Sigmoid colon (tissue), 7 donors: ENCODE measurements around the gene GSK3B. TPM values are rescaled to one million over a fixed set of nuclear protein-coding genes. Genes with fewer than 3 reads are reported as not detected.

Experiments used
- DNase-seq: peaks from one replicate; pipeline ENCODE4 v3.0.0-alpha.2; 2019
- H3K27ac ChIP-seq, 4 donors: fragments of 200-600 bp; sonication (generic); one replicate each; pipeline ENCODE4 v1.5.1; 2016 to 2019; ENCODE audit warnings: mild to moderate bottlenecking in 1 of 4
- H3K27me3 ChIP-seq, 3 donors: fragments of 200-600 bp; sonication (generic); one replicate each; pipeline ENCODE4 v1.5.1; 2019; ENCODE audit warnings: mild to moderate bottlenecking in 1 of 3
- H3K36me3 ChIP-seq, 4 donors: fragments of 200-600 bp; sonication (generic); one replicate each; pipeline ENCODE4 v1.5.1; 2016 to 2019
- H3K4me1 ChIP-seq, 4 donors: fragments of 200-600 bp; sonication (generic); one replicate each; pipeline ENCODE4 v1.5.1; 2017 to 2019
- H3K4me3 ChIP-seq, 4 donors: fragments of 200-600 bp; sonication (generic); one replicate each; pipeline ENCODE4 v1.5.1; 2017 to 2019; ENCODE audit warnings: mild to moderate bottlenecking in 2 of 4, moderate library complexity in 1 of 4
- H3K9me3 ChIP-seq, 4 donors: fragments of 200-600 bp in 3 of 4; sonication (generic) in 3 of 4; one replicate each; pipeline versions ENCODE4 v1.5.1 to v1.6.1; 2013 to 2019
- EP300 ChIP-seq, 4 donors: sonication (generic); formaldehyde crosslinking; IDR thresholded peaks; one replicate each; pipeline ENCODE4 v1.6.1; 2017; ENCODE audit warnings: antibody characterized with exemption in 4 of 4
- POLR2A ChIP-seq, 2 donors: fragments of 450-650 bp; IDR thresholded peaks; one replicate each; pipeline ENCODE4 v1.6.1; 2016; ENCODE audit warnings: antibody characterized with exemption in 2 of 2, mild to moderate bottlenecking in 2 of 2, moderate library complexity in 2 of 2
- POLR2AphosphoS5 ChIP-seq, 4 donors: sonication (generic); formaldehyde crosslinking; IDR thresholded peaks; one replicate each; pipeline ENCODE4 v1.6.1; 2017; ENCODE audit warnings: antibody characterized with exemption in 4 of 4
- WGBS, 2 donors: extraction: QIAGEN DNeasy Blood & Tissue Kit; methylation state at CpG; one replicate each; pipeline ENCODE4 v1.1.7; 2013; 5-methylcytosine and 5-hydroxymethylcytosine counted together
- intact Hi-C: fragments of 100-400 bp; cut with DNase I; formaldehyde crosslinking; loops from one replicate; pipeline ENCODE4 v1.15.1; 2023
- polyA plus RNA-seq, 3 donors: library from polyadenylated mRNA; stranded (reverse); fragments of 200-250 nt; gene quantifications; one replicate each; pipeline ENCODE4 v1.2.3, GENCODE V29; 2013
- total RNA-seq, 4 donors: library from RNA; depleted of rRNA; stranded (reverse); fragments of >200 nt; gene quantifications; one replicate each; pipeline ENCODE4 v1.1.0, GENCODE V29; 2016
- TF ChIP-seq, protein P1 (sequence below), 4 experiments: fragments of 450-650 bp in 3 of 4; fragments of 200-600 bp in 1 of 4; IDR thresholded peaks; one replicate each; pipeline ENCODE4 v1.5.1; 2016 to 2019; ENCODE audit warnings: antibody characterized with exemption in 4 of 4, mild to moderate bottlenecking in 3 of 4, moderate library complexity in 2 of 4
- donor health status: healthy with polysubstance abuse.
- donor health status: Bipolar disorder and iron deficiency.
- donor health status: healthy.

GSK3B gene
- total and polyA plus RNA-seq, 7 donors, result 11.4 to 36.8 (median 23.2) TPM

DNA sequence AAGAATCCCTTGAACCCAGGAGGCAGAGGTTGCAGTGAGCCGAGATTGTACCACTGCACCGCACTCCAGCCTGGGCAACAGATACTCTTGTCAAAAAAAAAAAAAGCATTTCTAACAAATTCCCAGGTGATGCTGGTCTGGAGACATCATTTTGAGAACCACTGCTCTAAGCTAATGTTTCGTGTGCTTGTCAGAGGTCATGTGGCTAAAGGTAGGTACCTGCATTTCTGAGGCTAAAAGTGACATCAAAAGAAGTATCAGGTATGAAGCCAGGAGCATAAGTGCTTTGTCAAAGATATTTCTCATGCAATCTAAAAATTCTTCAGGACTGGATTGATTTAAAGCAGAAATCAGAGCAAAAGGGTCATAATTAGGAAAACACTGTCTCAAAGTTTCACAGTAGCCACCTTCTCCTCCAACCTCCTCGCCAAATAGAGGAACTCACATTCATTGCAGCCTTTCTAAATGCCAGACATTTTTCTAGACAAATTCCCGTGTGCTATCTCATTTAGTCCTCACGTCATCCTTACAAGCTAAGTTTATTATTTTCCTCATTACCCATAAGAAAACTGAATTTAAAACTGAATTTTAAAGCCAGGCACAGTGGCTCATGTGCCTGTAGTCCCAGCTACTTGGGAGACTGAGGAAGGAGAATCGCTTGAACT lies 25.7 kb upstream of the GSK3B start:
- Histone ChIP-seq H3K9me3 (no peaks in the 10 kb centered on the region), H3K36me3 (no peaks in the 10 kb centered on the region), H3K4me3 (no peak overlapping the region), H3K4me1 (no peaks in the 10 kb centered on the region), H3K27ac (no peak overlapping the region), H3K27me3 (no peaks in the 10 kb centered on the region)
- intact Hi-C loops, result no loop called here
- TF ChIP-seq POLR2AphosphoS5 (IDR thresholded peaks at IDR 0.05), result no peak
- no peak for TF ChIP-seq POLR2A (IDR thresholded peaks at IDR 0.05)
- TF ChIP-seq, protein P1, sequence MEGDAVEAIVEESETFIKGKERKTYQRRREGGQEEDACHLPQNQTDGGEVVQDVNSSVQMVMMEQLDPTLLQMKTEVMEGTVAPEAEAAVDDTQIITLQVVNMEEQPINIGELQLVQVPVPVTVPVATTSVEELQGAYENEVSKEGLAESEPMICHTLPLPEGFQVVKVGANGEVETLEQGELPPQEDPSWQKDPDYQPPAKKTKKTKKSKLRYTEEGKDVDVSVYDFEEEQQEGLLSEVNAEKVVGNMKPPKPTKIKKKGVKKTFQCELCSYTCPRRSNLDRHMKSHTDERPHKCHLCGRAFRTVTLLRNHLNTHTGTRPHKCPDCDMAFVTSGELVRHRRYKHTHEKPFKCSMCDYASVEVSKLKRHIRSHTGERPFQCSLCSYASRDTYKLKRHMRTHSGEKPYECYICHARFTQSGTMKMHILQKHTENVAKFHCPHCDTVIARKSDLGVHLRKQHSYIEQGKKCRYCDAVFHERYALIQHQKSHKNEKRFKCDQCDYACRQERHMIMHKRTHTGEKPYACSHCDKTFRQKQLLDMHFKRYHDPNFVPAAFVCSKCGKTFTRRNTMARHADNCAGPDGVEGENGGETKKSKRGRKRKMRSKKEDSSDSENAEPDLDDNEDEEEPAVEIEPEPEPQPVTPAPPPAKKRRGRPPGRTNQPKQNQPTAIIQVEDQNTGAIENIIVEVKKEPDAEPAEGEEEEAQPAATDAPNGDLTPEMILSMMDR (IDR thresholded peaks at IDR 0.05), result no peak
- no peak for TF ChIP-seq EP300 (IDR thresholded peaks at IDR 0.05)
- DNase-seq, result no peak
- 94 to 95% methylated on average over 7 of the region's 7 CpGs for WGBS, 2 donors

DNA sequence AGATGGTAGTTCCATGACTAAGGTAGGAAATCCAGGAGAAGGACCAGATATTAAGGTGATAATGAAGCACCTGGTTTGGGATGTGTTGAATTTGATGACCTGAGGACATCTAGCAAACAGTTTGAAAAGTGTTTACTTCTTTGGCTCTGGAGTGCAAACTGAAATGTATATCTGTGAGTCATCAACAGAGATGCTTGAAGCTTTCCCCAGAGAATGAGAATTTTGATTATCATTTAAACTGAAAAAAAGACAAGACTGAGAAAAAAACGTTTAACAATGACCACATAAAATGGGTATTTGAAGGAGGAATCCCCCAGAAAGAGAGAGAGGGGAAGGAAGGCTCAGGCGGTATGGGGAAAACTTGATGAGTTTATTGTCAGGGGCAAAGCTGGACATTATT lies 20.7 kb upstream of the GSK3B start:
- H3K27me3 ChIP-seq, result no peaks in the 10 kb centered on the region
- intact Hi-C loops, result no loop called here
- H3K36me3 ChIP-seq, result no peaks in the 10 kb centered on the region
- no peaks in the 10 kb centered on the region for H3K9me3 ChIP-seq
- no peak overlapping the region for H3K4me3 ChIP-seq
- WGBS, 2 donors, result 60 to 64% methylated on average over 2 of the region's 2 CpGs
- DNase-seq, result no peak
- TF ChIP-seq EP300 (IDR thresholded peaks at IDR 0.05), result no peak
- no peak for TF ChIP-seq POLR2A (IDR thresholded peaks at IDR 0.05)
- TF ChIP-seq POLR2AphosphoS5 (IDR thresholded peaks at IDR 0.05), result no peak
- TF ChIP-seq, protein P1 (IDR thresholded peaks at IDR 0.05), result no peak
- no peak overlapping the region for H3K27ac ChIP-seq
- H3K4me1 ChIP-seq, result no peaks in the 10 kb centered on the region

DNA sequence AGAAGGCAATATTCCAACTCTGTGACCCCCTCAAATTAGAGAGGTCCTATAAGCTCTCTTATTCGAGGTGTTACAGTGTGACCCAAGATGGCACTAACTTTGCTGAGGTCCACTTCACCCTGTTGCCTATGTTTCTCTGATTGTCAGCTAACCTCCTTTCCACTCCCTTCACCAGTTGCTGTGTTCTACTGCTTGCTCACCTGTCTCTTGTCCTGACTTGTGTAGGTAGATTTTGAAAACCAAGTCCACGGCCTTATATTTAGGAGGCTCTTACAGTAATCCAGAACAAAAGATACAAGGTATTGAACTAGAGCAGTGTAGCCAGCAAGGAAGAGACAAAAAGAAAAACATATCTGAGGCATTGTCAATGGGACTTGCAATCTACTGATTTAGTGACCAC lies 20.1 kb upstream of the GSK3B start:
- no peaks in the 10 kb centered on the region for H3K36me3 ChIP-seq
- WGBS, 2 donors, result 92 to 95% methylated on average over 2 of the region's 2 CpGs
- intact Hi-C loops, result no loop called here
- no peak overlapping the region for H3K27ac ChIP-seq
- no peak overlapping the region for H3K4me3 ChIP-seq
- no peaks in the 10 kb centered on the region for H3K9me3 ChIP-seq
- DNase-seq, result no peak
- no peaks in the 10 kb centered on the region for H3K27me3 ChIP-seq
- no peaks in the 10 kb centered on the region for H3K4me1 ChIP-seq
- TF ChIP-seq, protein P1 (IDR thresholded peaks at IDR 0.05), result no peak
- TF ChIP-seq POLR2A (IDR thresholded peaks at IDR 0.05) (no peak), POLR2AphosphoS5 (IDR thresholded peaks at IDR 0.05) (no peak), EP300 (IDR thresholded peaks at IDR 0.05) (no peak)

DNA sequence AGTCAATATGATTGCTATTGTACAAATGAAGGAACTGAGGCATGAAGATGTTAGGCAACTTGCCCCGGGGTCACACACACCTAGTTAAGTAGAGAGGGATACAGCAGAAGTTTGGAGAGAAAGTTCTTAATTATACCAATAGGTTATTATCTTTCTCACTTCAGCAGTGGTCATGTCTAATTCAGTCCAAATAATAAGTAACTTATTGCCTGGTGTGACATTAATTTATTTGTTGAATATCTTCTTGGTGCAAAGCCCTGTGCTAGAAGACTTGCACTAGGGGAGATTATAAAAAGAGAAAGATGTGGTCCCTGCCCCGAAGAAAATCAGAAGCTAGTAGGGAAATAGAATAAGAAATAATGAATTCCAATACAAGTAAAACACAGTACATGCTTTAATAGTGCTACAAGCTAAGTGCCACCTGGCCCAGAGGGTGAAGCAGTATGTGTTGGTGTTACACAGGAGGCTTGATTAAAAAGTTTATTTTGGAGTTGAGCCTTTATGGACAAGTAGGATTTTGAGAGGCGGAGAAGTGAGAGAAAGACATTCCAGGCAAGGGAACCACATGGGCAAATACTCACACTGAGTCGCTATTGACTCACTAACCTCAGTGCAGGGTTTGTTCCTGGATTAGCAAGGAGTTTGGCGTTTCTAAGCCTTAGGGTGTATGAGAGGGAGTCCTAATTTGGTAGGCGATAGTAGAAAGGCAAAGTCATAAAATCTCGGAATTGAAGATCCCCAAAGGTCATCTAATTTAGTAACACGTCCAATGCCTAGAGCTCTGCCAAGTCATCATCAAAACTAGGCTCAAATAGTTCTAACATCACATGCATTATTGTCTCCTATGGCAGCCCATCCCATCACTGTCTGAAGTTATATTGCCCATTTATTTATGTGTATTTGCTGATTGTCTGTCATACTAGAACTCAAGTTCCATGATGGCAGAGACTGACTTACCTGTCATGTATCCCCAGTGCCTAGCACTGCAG lies 19.2 kb upstream of the GSK3B start:
- 82 to 89% methylated on average over 8 of the region's 8 CpGs for WGBS, 2 donors
- Histone ChIP-seq H3K4me3 (no peak overlapping the region), H3K27ac (no peak overlapping the region), H3K27me3 (no peaks in the 10 kb centered on the region), H3K36me3 (no peaks in the 10 kb centered on the region), H3K9me3 (no peaks in the 10 kb centered on the region), H3K4me1 (no peaks in the 10 kb centered on the region)
- DNase-seq, result no peak
- intact Hi-C loops, result no loop called here
- TF ChIP-seq, protein P1 (IDR thresholded peaks at IDR 0.05), result no peak
- TF ChIP-seq POLR2AphosphoS5 (IDR thresholded peaks at IDR 0.05) (no peak), POLR2A (IDR thresholded peaks at IDR 0.05) (no peak), EP300 (IDR thresholded peaks at IDR 0.05) (no peak)
